IMR-90 (cell line): ENCODE data around the gene OR2M5. TPM values are rescaled to one million over a fixed set of nuclear protein-coding genes. Genes with fewer than 3 reads are reported as not detected.

ENCODE experiments used
- ATAC-seq: fragments of 200-7000 bp; cut with Tn5 transposase; 2 replicates; pipeline ENCODE4 v1.9.1; 2020; ENCODE audit warnings: low read depth, mild to moderate bottlenecking, moderate library complexity
- BruUV-seq: library from RNA; stranded (reverse); fragments of 400-500 nt; replicated peaks from 2 replicates; lab custom pipeline; 2021; lab: Mats Ljungman, UMichigan
- CTCF ChIA-PET: fragments of 300-600 bp; formaldehyde crosslinking; extraction: SDS; loops from one replicate; lab custom pipeline; 2021; ENCODE audit warnings: antibody characterized with exemption; lab: Yijun Ruan, JAX
- POLR2A ChIA-PET: fragments of 300-600 bp; sonication (Branson Sonifier 250); formaldehyde crosslinking; loops from one replicate; lab custom pipeline; 2022; ENCODE audit warnings: antibody characterized with exemption; ENCODE audit not compliant: unreplicated experiment; lab: Charles Lee
- DNase-seq: peaks from one replicate; pipeline ENCODE4 v3.0.0; 2013
- H2AFZ ChIP-seq: replicated peaks from 2 replicates; pipeline ENCODE3; 2013; ENCODE audit warnings: low read length, mild to moderate bottlenecking; ENCODE audit not compliant: poor library complexity
- H2AK5ac ChIP-seq: 2 replicates; pipeline ENCODE4 v1.6.1; 2013; ENCODE audit warnings: low read depth, low read length, inconsistent platforms
- H2AK9ac ChIP-seq: replicated peaks from 2 replicates; pipeline ENCODE3; 2013; ENCODE audit warnings: mild to moderate bottlenecking, low read depth, low read length, moderate library complexity; ENCODE audit not compliant: poor library complexity
- H2BK120ac ChIP-seq: 2 replicates; pipeline ENCODE4 v1.6.1; 2013; ENCODE audit warnings: low read depth, low read length, inconsistent platforms
- H2BK15ac ChIP-seq: 3 replicates; pipeline ENCODE4 v1.6.1; 2013; ENCODE audit warnings: low read depth, low read length, inconsistent platforms
- H2BK20ac ChIP-seq: 2 replicates; pipeline ENCODE4 v1.6.1; 2013; ENCODE audit warnings: low read depth, mild to moderate bottlenecking, inconsistent platforms, low read length, moderate library complexity
- H2BK5ac ChIP-seq: 2 replicates; pipeline ENCODE4 v1.6.1; 2013; ENCODE audit warnings: mild to moderate bottlenecking, low read depth, low read length, inconsistent platforms; ENCODE audit not compliant: poor library complexity, severe bottlenecking
- H3K14ac ChIP-seq: replicated peaks from 2 replicates; pipeline ENCODE4 v1.6.1; 2013; ENCODE audit warnings: low read depth, low read length, inconsistent platforms
- H3K18ac ChIP-seq: 2 replicates; pipeline ENCODE4 v1.6.1; 2013; ENCODE audit warnings: low read depth, low read length, control low read depth
- H3K23ac ChIP-seq: 2 replicates; pipeline ENCODE4 v1.6.1; 2013; ENCODE audit warnings: low read depth, low read length, inconsistent platforms
- H3K27ac ChIP-seq: 2 replicates; pipeline ENCODE4 v1.5.1; 2013; ENCODE audit warnings: mild to moderate bottlenecking, control low read depth, low read length; ENCODE audit not compliant: insufficient read depth
- H3K27me3 ChIP-seq: 2 replicates; pipeline ENCODE4 v1.6.1; 2013; ENCODE audit warnings: low read length; ENCODE audit not compliant: control insufficient read depth, insufficient read depth
- H3K36me3 ChIP-seq: 2 replicates; pipeline ENCODE4 v1.6.1; 2013; ENCODE audit warnings: low read length, mixed read lengths; ENCODE audit not compliant: control insufficient read depth, insufficient read depth
- H3K4ac ChIP-seq: 2 replicates; pipeline ENCODE4 v1.6.1; 2013; ENCODE audit warnings: low read depth, low read length, inconsistent platforms
- H3K4me1 ChIP-seq: 2 replicates; pipeline ENCODE4 v1.6.1; 2013; ENCODE audit warnings: low read length, mixed read lengths; ENCODE audit not compliant: control insufficient read depth, insufficient read depth
- H3K4me2 ChIP-seq: 2 replicates; pipeline ENCODE4 v1.6.1; 2013; ENCODE audit warnings: low read depth, mild to moderate bottlenecking, control low read depth, low read length, moderate library complexity
- H3K4me3 ChIP-seq: 2 replicates; pipeline ENCODE4 v1.5.1; 2013; ENCODE audit warnings: low read depth, mild to moderate bottlenecking, control low read depth, low read length, moderate library complexity; ENCODE audit not compliant: insufficient read depth
- H3K56ac ChIP-seq: 2 replicates; pipeline ENCODE4 v1.6.1; 2013; ENCODE audit warnings: low read length, inconsistent platforms; ENCODE audit not compliant: insufficient read depth; ENCODE audit errors: extremely low read depth
- H3K79me1 ChIP-seq, 2 experiments: 2 replicates each; pipeline ENCODE4 v1.6.1; 2013; ENCODE audit warnings: low read length in 2 of 2, inconsistent platforms in 1 of 2, low read depth in 1 of 2
- H3K9ac ChIP-seq: 2 replicates; pipeline ENCODE4 v1.6.1; 2013; ENCODE audit warnings: low read depth, low read length, control low read depth
- H3K9me1 ChIP-seq: 2 replicates; pipeline ENCODE4 v1.6.1; 2013; ENCODE audit warnings: low read length, inconsistent platforms; ENCODE audit not compliant: insufficient read depth
- H3K9me3 ChIP-seq: 2 replicates; pipeline ENCODE4 v1.6.1; 2013; ENCODE audit warnings: low read length; ENCODE audit not compliant: control insufficient read depth, insufficient read depth
- H4K20me1 ChIP-seq: 2 replicates; pipeline ENCODE4 v1.6.1; 2013; ENCODE audit warnings: low read length, inconsistent platforms; ENCODE audit not compliant: insufficient read depth
- H4K5ac ChIP-seq: 2 replicates; pipeline ENCODE4 v1.6.1; 2013; ENCODE audit warnings: mild to moderate bottlenecking, low read depth, low read length, control low read depth
- H4K8ac ChIP-seq, 2 experiments: 2 replicates each; pipeline ENCODE4 v1.6.1; 2013; ENCODE audit warnings: low read depth in 2 of 2, low read length in 2 of 2, control low read depth in 1 of 2, inconsistent platforms in 1 of 2
- H4K91ac ChIP-seq: 2 replicates; pipeline ENCODE4 v1.6.1; 2013; ENCODE audit warnings: low read depth, low read length, inconsistent platforms; ENCODE audit not compliant: insufficient read depth
- BHLHE40 ChIP-seq: fragments of 150-350 bp; IDR thresholded peaks from 2 replicates; pipeline ENCODE4 v1.6.1; 2016; ENCODE audit warnings: mild to moderate bottlenecking, low read depth, low read length
- CEBPB ChIP-seq: IDR thresholded peaks from 2 replicates; pipeline ENCODE4 v1.6.1; 2012; ENCODE audit warnings: low read depth, low read length, improper control_type of control experiment
- CTCF ChIP-seq: conservative IDR thresholded peaks from 2 replicates; pipeline ENCODE4 v1.5.1; 2012; ENCODE audit warnings: mild to moderate bottlenecking, low read depth, low read length, improper control_type of control experiment
- ELK1 ChIP-seq: fragments of 150-350 bp; IDR thresholded peaks from 2 replicates; pipeline ENCODE4 v1.6.1; 2016; ENCODE audit warnings: low read depth, mild to moderate bottlenecking, low read length, moderate library complexity, borderline replicate concordance
- FOS ChIP-seq: fragments of 150-350 bp; IDR thresholded peaks from 2 replicates; pipeline ENCODE4 v1.6.1; 2016; ENCODE audit warnings: low read depth, low read length
- MAZ ChIP-seq: IDR thresholded peaks from 2 replicates; pipeline ENCODE4 v1.6.1; 2012; ENCODE audit warnings: low read depth, mild to moderate bottlenecking, low read length, improper control_type of control experiment, moderate library complexity, borderline replicate concordance
- MXI1 ChIP-seq: IDR thresholded peaks from 2 replicates; pipeline ENCODE4 v1.6.1; 2012; ENCODE audit warnings: low read depth, mild to moderate bottlenecking, low read length, moderate library complexity, borderline replicate concordance
- NFE2L2 ChIP-seq: fragments of 150-350 bp; IDR thresholded peaks from 2 replicates; pipeline ENCODE4 v1.6.1; 2016; ENCODE audit warnings: low read depth, mild to moderate bottlenecking, low read length
- POLR2A ChIP-seq: IDR thresholded peaks from 2 replicates; pipeline ENCODE4 v1.6.1; 2012; ENCODE audit warnings: mild to moderate bottlenecking, low read depth, low read length
- RAD21 ChIP-seq: IDR thresholded peaks from 2 replicates; pipeline ENCODE4 v1.6.1; 2012; ENCODE audit warnings: low read length, improper control_type of control experiment
- RCOR1 ChIP-seq: IDR thresholded peaks from 2 replicates; pipeline ENCODE4 v1.6.1; 2012; ENCODE audit warnings: mild to moderate bottlenecking, low read length, improper control_type of control experiment; ENCODE audit not compliant: insufficient replicate concordance
- RFX5 ChIP-seq: IDR thresholded peaks from 2 replicates; pipeline ENCODE4 v1.8.0; 2012; ENCODE audit warnings: low read depth, mild to moderate bottlenecking, low read length, moderate library complexity
- SMC3 ChIP-seq: fragments of 150-350 bp; IDR thresholded peaks from 2 replicates; pipeline ENCODE4 v1.6.1; 2016; ENCODE audit warnings: low read depth, mild to moderate bottlenecking, antibody characterized with exemption, low read length, moderate library complexity
- USF2 ChIP-seq: fragments of 150-350 bp; IDR thresholded peaks from 2 replicates; pipeline ENCODE4 v1.6.1; 2017; ENCODE audit warnings: mild to moderate bottlenecking, antibody characterized with exemption, low read length, low read depth
- WGBS, 2 experiments: methylation state at CpG; one replicate each; pipeline versions ENCODE4 v1.1.5 to v1.1.7; 2013; ENCODE audit warnings: missing lambda C conversion rate in 2 of 2; ENCODE audit not compliant: insufficient read length in 1 of 2; ENCODE audit errors: extremely low coverage in 2 of 2; 5-methylcytosine and 5-hydroxymethylcytosine counted together
- dilution Hi-C: fragments of 300-500 bp; cut with HindIII; formaldehyde crosslinking; loops from one replicate; pipeline ENCODE4 v1.14.3; 2018; ENCODE audit warnings: low sequenced_read_pairs; ENCODE audit not compliant: unreplicated experiment
- in situ Hi-C: fragments of 300-500 bp; cut with MboI; formaldehyde crosslinking; loops from 3 replicates; pipeline ENCODE4 v1.14.3; 2019; ENCODE audit warnings: low sequenced_read_pairs, inconsistent platforms, mixed read lengths
- intact Hi-C: fragments of 100-400 bp; cut with micrococcal nuclease; formaldehyde crosslinking; loops from 2 replicates; pipeline ENCODE4 v1.10.0; 2022
- polyA plus RNA-seq, 3 experiments: library from polyadenylated mRNA; depleted of rRNA; stranded (reverse); fragments of >200 nt; gene quantifications; 2 replicates each; pipeline ENCODE4 v1.2.3, GENCODE V29; 2012; ENCODE audit warnings: low replicate concordance in 1 of 3
- total RNA-seq: library from RNA; depleted of rRNA; stranded (reverse); fragments of >200 nt; gene quantifications from 2 replicates; pipeline ENCODE4 v1.2.3, GENCODE V29; 2012

Gene OR2M5
- total and polyA plus RNA-seq, 2 of the 4 experiments (the other 2 are of a cell fraction) = not detected

- ATAC-seq = no peak
- 40% methylated on average over 1 of the region's 6 CpGs; no CpG with 5 or more reads in 1 of the 2 experiments for WGBS, 2 experiments
- Histone ChIP-seq H3K9me3 (peaks cover 12% of the 10 kb centered on the region), H3K4me3 (no peak overlapping the region), H3K23ac (no peak overlapping the region), H2BK15ac (no peak overlapping the region), H4K5ac (no peak overlapping the region), H3K9me1 (no peaks in the 10 kb centered on the region), H3K36me3 (no peaks in the 10 kb centered on the region), H4K20me1 (no peaks in the 10 kb centered on the region), H2AK9ac (no peak overlapping the region), H3K4me1 (no peaks in the 10 kb centered on the region), H3K18ac (no peak overlapping the region), H3K27ac (no peak overlapping the region), H2BK120ac (no peak overlapping the region), H2BK20ac (no peak overlapping the region), H2BK5ac (no peak overlapping the region), H3K14ac (no peak overlapping the region), H2AK5ac (no peak overlapping the region), H4K8ac (no peak overlapping the region), H3K9ac (no peak overlapping the region), H4K91ac (no peak overlapping the region), H3K4ac (no peak overlapping the region), H3K27me3 (no peaks in the 10 kb centered on the region), H3K79me1 (no peaks in the 10 kb centered on the region), H3K56ac (no peak overlapping the region), H2AFZ (no peak overlapping the region), H3K4me2 (no peak overlapping the region)
- ChIA-PET CTCF (no interaction called here), POLR2A (no interaction called here)
- no peak for DNase-seq
- dilution Hi-C loops (no loop called here), intact Hi-C loops (no loop called here), in situ Hi-C loops (no loop called here)
- no peak for TF ChIP-seq POLR2A
- TF ChIP-seq FOS = no peak
- TF ChIP-seq ELK1 = no peak
- TF ChIP-seq BHLHE40 = no peak
- no peak for TF ChIP-seq RFX5
- TF ChIP-seq SMC3 = no peak
- TF ChIP-seq MAZ = no peak
- no peak for TF ChIP-seq NFE2L2
- TF ChIP-seq USF2 = no peak
- no peak for TF ChIP-seq RAD21
- TF ChIP-seq RCOR1 = no peak
- TF ChIP-seq CTCF = no peak
- no peak for TF ChIP-seq MXI1
- TF ChIP-seq CEBPB = no peak
- BruUV-seq = no TSS peak
Observed at GRCh38 chr1:248152056-248152827, 7.3 kb downstream of the OR2M5 start.
